NCI-H1048 (cell line): ENCODE measurements around the gene TTLL7.

ENCODE experiments used
- DNase-seq: peaks from one replicate; lab custom pipeline; 2025; lab: John Stamatoyannopoulos, UW

The TTLL7 gene

GRCh38 chr1:83998498-83999315 lies at the start of gene TTLL7:
Gene TTLL7 (minus strand): TSS chr1:83999132. CDS start chr1:83952211, 46,921 bp downstream.
- peak; percentile 60 for DNase-seq

- DNase-seq = no peak
Measured at GRCh38 chr1:84042461-84042860, 43.5 kb upstream of the TTLL7 start.

GRCh38 chr1:84037758-84038611 lies 39.1 kb upstream of the TTLL7 start:
- DNase-seq = no peak

GRCh38 chr1:84031802-84032327 lies 32.9 kb upstream of the TTLL7 start:
- DNase-seq = no peak

- no peak for DNase-seq
Measured at GRCh38 chr1:84027368-84027767, 28.4 kb upstream of the TTLL7 start.

GRCh38 chr1:84025966-84026365 lies 27.0 kb upstream of the TTLL7 start:
- DNase-seq = no peak

- no peak for DNase-seq
Measured at GRCh38 chr1:84021822-84022221, 22.9 kb upstream of the TTLL7 start.

- DNase-seq = no peak
Measured at GRCh38 chr1:84020151-84020550, 21.2 kb upstream of the TTLL7 start.

- DNase-seq = no peak
Measured at GRCh38 chr1:84019217-84019616, 20.3 kb upstream of the TTLL7 start.

- no peak for DNase-seq
Measured at GRCh38 chr1:84013708-84014107, 14.8 kb upstream of the TTLL7 start.

- no peak for DNase-seq
Measured at GRCh38 chr1:84012018-84012417, 13.1 kb upstream of the TTLL7 start.

GRCh38 chr1:84010136-84010535 lies 11.2 kb upstream of the TTLL7 start:
- no peak for DNase-seq

GRCh38 chr1:84008631-84009030 lies 9.7 kb upstream of the TTLL7 start:
- no peak for DNase-seq

- DNase-seq = no peak
Measured at GRCh38 chr1:84006591-84006990, 7.7 kb upstream of the TTLL7 start.

GRCh38 chr1:84001501-84001900 lies 2.6 kb upstream of the TTLL7 start:
- no peak for DNase-seq

- DNase-seq = no peak
Measured at GRCh38 chr1:84000954-84001495, 2.1 kb upstream of the TTLL7 start.

- no peak for DNase-seq
Measured at GRCh38 chr1:84000196-84000885, 1.4 kb upstream of the TTLL7 start.

GRCh38 chr1:83999316-83999819 lies 436 bp upstream of the TTLL7 start:
- peak; percentile 60 for DNase-seq

- no peak for DNase-seq
Measured at GRCh38 chr1:83998205-83998497, 781 bp downstream of the TTLL7 start.

- DNase-seq = no peak
Measured at GRCh38 chr1:83997631-83998030, 1.3 kb downstream of the TTLL7 start.

GRCh38 chr1:83996621-83997020 lies 2.3 kb downstream of the TTLL7 start:
- no peak for DNase-seq

- DNase-seq = no peak
Measured at GRCh38 chr1:83996191-83996590, 2.7 kb downstream of the TTLL7 start.
